Measurements from ENCODE around the gene SLC22A12. TPM values are rescaled to one million over a fixed set of nuclear protein-coding genes. Genes with fewer than 3 reads are reported as not detected.
A peak's percentile ranks its signal among the peaks of the same experiment; 100 is the strongest.
"Not testable (repeated sequence)": the region's sequence is repeated elsewhere in the genome, so short reads cannot be mapped to it uniquely, and the experiment has no call there.

Gene SLC22A12
- total RNA-seq, 2 experiments from 2014 or later, result not detected

DNA sequence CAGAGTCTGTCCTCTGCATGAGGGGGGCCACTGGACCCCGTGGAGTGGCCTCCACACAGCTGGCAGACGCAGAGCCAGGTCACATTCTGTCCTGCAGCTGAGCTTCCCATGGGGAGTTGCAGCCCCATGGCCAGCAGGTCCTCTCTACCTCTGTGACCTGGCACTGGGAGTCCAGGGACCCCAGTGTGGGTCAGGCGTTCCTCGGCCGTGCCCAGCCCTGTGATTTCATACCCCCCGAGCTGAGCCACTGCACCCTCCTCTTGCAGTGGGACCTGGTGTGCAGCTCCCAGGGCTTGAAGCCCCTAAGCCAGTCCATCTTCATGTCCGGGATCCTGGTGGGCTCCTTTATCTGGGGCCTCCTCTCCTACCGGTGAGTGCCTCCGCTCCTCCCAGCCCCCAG is 32.2 kb upstream of the SLC22A12 start:
- Mint-ChIP-seq H3K27ac (no peak overlapping the region), H3K4me1 (no peaks in the 10 kb centered on the region), H3K27me3 (no peaks in the 10 kb centered on the region), H3K9me3 (no peaks in the 10 kb centered on the region), H3K36me3 (ENCODE audit: low read depth) (no peaks in the 10 kb centered on the region), H3K4me3 (no peak overlapping the region)
- no peak for DNase-seq
- ChIA-PET POLR2A (no interaction called here), CTCF (no interaction called here)

DNA sequence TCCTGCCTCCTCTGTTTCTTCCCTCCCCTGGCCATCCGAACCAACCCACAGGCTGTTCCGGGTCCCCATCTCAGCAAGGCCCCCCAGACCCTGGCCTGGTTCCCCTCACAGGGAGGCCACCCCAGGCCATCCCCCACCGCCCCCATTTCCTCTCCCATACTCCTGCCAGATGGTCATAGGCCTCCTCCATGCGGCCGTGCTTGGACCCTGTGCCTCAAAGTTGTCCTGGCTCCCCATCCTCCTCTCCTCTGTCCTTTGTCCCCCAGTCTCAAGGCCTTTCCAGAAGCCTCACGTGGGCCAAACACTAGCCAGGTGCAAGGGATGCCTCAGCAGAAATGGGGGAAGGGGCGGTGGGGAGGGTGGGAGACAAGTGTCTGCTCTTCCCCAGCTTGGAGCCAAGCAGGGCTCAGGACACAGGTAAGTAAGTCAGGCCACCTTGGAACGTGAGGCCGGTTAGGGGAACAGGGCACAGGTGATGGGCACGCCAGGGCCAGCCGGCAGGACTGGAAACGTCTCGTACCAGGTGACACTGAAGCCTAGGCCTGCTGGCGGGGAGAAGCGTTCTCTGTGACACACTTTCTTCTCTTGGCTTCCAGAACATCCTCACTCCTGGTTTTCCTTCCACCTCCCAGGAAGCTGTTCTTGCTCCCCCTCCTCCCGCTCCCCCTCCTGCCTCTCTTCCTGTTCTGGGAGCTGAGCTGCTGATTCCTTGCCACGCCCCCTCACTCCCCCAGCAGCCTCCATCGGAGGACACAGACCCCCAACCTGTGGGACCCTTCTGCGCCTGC is 31.5 kb upstream of the SLC22A12 start:
- H3K4me3 Mint-ChIP-seq, result no peak overlapping the region
- no peaks in the 10 kb centered on the region for H3K36me3 Mint-ChIP-seq (ENCODE audit: low read depth)
- no peak overlapping the region for H3K27ac Mint-ChIP-seq
- no peak for DNase-seq
- H3K4me1 Mint-ChIP-seq, result no peaks in the 10 kb centered on the region
- H3K27me3 Mint-ChIP-seq, result no peaks in the 10 kb centered on the region
- ChIA-PET CTCF (no interaction called here), POLR2A (no interaction called here)
- no peaks in the 10 kb centered on the region for H3K9me3 Mint-ChIP-seq

DNA sequence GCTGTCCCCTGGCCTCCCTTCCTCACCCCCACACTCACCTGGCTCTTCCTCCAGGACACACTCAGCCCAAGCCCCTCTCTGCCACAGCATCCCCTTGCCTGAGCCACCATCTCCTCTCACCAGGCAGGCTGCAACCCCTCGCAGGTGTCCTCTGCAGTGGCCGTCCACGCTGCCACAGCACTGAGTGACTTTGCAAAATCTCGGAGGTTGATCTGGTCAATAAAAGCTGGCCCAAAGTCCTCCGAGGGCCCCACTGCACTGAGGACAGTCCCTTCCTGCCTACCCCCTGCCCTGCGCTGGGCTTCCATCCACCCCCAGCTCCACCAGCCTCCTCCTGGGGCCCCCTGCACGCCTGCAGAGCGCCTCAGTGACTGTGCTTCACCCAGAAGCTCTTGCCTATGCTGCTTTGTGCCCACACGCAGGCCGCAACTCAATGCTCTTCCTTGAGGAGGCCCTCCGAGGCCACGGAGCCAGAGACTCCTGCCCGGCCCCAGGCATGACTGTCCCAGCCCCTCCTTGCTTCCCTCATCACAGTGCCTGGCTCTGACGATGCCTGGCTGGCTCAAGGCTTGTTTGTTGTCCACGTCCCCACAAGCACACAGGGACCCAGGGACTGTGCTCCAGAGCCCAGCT is 30.8 kb upstream of the SLC22A12 start:
- H3K4me3 Mint-ChIP-seq, result no peak overlapping the region
- ChIA-PET CTCF (no interaction called here), POLR2A (no interaction called here)
- no peaks in the 10 kb centered on the region for H3K27me3 Mint-ChIP-seq
- H3K27ac Mint-ChIP-seq, result no peak overlapping the region
- no peak for DNase-seq
- H3K4me1 Mint-ChIP-seq, result no peaks in the 10 kb centered on the region
- H3K36me3 Mint-ChIP-seq (ENCODE audit: low read depth), result no peaks in the 10 kb centered on the region
- H3K9me3 Mint-ChIP-seq, result no peaks in the 10 kb centered on the region

DNA sequence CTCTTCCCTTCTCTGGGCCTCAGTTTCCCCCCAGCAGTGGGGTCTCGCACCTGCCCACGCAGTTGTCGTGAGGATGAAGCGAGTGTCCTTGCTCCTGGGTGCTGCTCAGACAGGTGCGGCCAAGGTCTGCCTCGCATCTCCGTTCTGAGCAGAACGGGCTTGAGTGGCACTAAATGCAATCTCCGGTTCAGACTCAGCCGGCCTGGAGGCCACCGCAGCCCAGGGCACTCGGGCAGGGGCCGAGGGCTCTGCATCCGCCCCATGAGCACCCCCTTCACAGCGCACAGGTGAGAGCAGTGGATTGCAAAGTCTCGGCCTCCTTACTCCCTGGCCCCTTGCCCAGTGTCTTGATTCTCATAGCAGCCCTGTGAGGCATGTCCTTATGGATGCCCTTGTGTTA is 30.1 kb upstream of the SLC22A12 start:
- CTCF ChIA-PET, result no interaction called here
- Mint-ChIP-seq H3K36me3 (ENCODE audit: low read depth) (no peaks in the 10 kb centered on the region), H3K27me3 (no peaks in the 10 kb centered on the region), H3K27ac (no peak overlapping the region), H3K4me3 (no peak overlapping the region), H3K4me1 (no peaks in the 10 kb centered on the region), H3K9me3 (no peaks in the 10 kb centered on the region)
- POLR2A ChIA-PET, result no interaction called here
- DNase-seq, result no peak

DNA sequence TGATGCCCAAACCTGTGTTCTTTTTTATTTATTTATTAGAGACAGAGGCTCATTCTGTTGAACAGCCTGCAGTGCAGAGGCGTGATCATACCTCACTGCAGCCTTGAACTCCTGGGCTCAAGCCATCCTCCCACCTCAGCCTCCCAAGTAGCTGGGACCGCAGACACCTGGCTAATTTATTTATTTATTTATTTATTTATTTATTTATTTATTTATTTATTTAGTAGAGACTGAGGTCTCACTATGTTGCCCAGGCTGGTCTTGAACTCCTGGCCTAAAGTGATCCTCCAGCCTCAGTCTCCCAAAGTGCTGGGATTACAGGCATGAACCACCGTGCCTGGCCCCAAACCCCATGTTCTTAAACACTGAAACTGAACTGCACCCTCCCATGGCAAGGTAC is 29.6 kb upstream of the SLC22A12 start:
- H3K27ac Mint-ChIP-seq; H3K36me3 Mint-ChIP-seq (ENCODE audit: low read depth); H3K9me3 Mint-ChIP-seq; H3K4me1 Mint-ChIP-seq; POLR2A ChIA-PET; H3K4me3 Mint-ChIP-seq; CTCF ChIA-PET; DNase-seq; H3K27me3 Mint-ChIP-seq: not testable (repeated sequence)

DNA sequence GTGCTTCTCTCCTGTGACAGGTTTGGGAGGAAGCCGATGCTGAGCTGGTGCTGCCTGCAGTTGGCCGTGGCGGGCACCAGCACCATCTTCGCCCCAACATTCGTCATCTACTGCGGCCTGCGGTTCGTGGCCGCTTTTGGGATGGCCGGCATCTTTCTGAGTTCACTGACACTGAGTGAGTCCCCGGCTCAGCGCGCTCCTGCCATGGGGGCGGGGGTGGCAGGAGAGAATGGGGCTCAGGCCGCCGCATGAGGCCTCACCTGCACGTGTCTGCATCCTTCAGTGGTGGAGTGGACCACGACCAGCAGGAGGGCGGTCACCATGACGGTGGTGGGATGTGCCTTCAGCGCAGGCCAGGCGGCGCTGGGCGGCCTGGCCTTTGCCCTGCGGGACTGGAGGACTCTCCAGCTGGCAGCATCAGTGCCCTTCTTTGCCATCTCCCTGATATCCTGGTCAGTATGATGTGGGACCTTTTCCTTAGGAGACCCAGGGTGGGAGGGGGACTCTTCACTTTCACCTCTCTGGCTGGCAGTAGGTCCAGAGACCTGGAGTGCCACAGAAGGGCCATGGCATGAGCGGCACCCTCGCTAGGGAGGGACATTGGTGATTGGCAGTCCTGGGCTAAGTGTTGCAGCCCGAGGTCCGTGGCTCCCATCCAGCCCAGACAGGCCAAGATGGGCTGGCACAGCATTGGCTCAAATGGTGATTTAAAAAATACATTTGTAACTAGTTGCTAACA is 28.9 kb upstream of the SLC22A12 start:
- Mint-ChIP-seq H3K27me3 (no peaks in the 10 kb centered on the region), H3K27ac (no peak overlapping the region), H3K9me3 (no peaks in the 10 kb centered on the region), H3K4me1 (peaks cover 5% of the 10 kb centered on the region), H3K36me3 (ENCODE audit: low read depth) (no peaks in the 10 kb centered on the region), H3K4me3 (no peak overlapping the region)
- DNase-seq, result no peak
- POLR2A ChIA-PET, result no interaction called here
- CTCF ChIA-PET, result no interaction called here

DNA sequence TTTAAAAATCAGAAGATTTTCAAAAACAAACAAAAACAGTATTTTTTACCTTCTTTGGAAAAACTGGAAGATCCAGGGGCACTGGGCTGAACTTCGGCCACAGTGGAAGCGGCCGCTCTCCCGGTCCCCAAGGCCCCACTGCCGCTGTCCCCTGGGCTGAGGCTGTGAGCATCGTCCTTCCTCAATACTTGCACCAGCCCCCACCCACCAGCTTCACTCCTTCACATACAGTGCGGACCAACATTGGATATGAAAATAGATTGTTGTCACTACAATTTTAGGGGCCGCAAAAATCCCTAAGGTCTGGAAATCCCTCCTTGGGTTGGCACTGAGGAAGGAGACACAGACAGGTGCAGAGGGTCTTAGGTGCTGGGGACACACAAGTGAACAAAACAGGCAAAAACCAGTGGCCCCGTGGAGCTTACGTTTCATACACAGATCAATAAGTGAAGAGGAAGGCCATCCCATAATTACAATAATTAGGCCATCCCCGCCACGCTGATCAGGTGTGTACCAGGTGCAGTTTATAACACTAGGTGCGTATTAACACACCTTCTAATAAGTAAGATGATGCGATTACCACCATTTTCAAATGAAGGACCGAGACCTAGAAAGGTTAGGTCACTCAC is 28.2 kb upstream of the SLC22A12 start:
- no peaks in the 10 kb centered on the region for H3K36me3 Mint-ChIP-seq (ENCODE audit: low read depth)
- no peaks in the 10 kb centered on the region for H3K27me3 Mint-ChIP-seq
- no peak for DNase-seq
- ChIA-PET CTCF (no interaction called here), POLR2A (no interaction called here)
- no peak overlapping the region for H3K4me3 Mint-ChIP-seq
- no peak overlapping the region for H3K27ac Mint-ChIP-seq
- peaks cover 5% of the 10 kb centered on the region for H3K4me1 Mint-ChIP-seq
- no peaks in the 10 kb centered on the region for H3K9me3 Mint-ChIP-seq

DNA sequence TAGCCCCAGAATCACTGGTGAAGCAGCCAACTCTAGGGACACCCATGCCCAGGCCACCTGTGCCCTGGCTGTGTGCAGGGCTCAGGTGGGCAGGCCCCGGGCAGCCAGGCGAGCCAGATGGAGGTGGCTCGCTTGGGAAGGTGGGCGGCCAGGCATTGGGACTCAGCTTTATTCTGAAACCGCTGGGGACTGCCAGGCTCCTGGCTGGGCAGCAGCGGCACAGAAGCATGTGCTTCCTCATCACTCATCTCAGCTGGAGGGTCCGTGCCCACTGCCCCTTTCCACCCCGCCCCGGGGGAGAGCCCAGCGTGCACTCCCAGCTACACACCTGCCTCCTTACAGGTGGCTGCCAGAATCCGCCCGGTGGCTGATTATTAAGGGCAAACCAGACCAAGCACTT is 27.1 kb upstream of the SLC22A12 start:
- H3K36me3 Mint-ChIP-seq (ENCODE audit: low read depth), result no peaks in the 10 kb centered on the region
- ChIA-PET CTCF (no interaction called here), POLR2A (no interaction called here)
- no peaks in the 10 kb centered on the region for H3K9me3 Mint-ChIP-seq
- H3K4me3 Mint-ChIP-seq, result no peak overlapping the region
- no peaks in the 10 kb centered on the region for H3K27me3 Mint-ChIP-seq
- DNase-seq, result no peak
- H3K27ac Mint-ChIP-seq, result no peak overlapping the region
- peaks cover 5% of the 10 kb centered on the region for H3K4me1 Mint-ChIP-seq

DNA sequence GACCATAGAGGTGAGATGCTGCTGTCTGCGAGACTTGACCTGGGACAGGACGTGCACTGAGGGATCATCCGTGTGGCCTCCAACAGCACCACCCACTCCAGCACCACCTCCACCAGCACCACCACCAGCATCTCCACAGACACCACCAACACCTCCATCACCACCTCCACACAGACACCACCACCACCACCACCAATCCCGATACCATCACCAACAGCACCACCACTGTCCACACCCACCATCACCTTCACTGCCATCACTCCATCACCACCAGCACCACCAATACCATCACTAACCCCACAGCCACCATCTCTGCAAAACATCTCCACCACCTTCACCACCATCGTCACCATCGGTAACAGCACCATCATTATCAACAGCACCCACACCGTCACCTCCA is 26.6 kb upstream of the SLC22A12 start:
- H3K27ac Mint-ChIP-seq, result no peak overlapping the region
- H3K36me3 Mint-ChIP-seq (ENCODE audit: low read depth), result no peaks in the 10 kb centered on the region
- POLR2A ChIA-PET, result no interaction called here
- no peaks in the 10 kb centered on the region for H3K27me3 Mint-ChIP-seq
- CTCF ChIA-PET, result no interaction called here
- DNase-seq, result no peak
- peaks cover 5% of the 10 kb centered on the region for H3K4me1 Mint-ChIP-seq
- H3K4me3 Mint-ChIP-seq, result no peak overlapping the region
- H3K9me3 Mint-ChIP-seq, result no peaks in the 10 kb centered on the region

DNA sequence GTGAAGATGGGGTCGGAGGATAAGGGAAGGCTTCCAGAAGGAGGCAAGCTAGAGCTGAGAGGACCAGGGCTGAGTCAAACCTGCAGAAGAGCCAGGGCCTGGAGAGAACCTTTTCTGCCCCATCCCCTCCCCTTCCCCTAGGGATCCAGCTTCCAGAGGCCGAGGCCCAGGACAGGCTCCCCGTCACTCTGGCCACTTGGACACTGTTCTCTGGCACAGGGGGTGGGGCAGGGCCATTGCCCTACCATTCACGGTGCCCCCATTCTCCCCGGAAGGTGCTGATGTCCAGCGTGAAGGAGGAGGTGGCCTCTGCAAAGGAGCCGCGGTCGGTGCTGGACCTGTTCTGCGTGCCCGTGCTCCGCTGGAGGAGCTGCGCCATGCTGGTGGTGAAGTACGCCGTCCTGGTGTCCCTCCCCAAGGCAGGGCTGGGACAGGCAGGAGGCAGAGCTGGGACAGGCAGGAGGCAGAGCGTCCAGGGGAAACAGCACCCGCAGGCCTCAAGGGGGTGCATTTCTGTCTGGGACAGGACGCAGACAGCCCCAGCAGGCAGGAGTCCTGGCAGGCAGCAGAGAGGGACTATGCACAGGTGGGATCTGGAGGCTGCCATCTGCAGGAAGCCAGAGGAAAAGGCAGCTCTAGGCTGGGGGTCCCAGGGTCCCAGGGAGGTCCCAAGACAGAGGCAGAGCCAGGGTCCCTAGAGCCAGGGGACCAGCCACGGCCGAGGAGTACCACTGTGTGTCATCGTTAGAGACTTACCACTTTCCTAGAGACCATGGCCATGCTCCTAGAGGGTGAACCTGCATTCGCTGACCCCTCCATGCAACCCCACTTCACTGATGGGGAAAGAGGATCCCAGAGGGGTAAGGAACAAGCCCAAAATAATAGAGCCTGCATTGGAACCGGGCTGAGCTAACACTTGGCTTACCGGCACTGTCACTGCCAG is 25.8 kb upstream of the SLC22A12 start:
- Mint-ChIP-seq H3K9me3 (no peaks in the 10 kb centered on the region), H3K27me3 (no peaks in the 10 kb centered on the region), H3K4me1 (peaks cover 5% of the 10 kb centered on the region), H3K27ac (no peak overlapping the region), H3K4me3 (no peak overlapping the region), H3K36me3 (ENCODE audit: low read depth) (no peaks in the 10 kb centered on the region)
- DNase-seq, result no peak
- CTCF ChIA-PET, result no interaction called here
- POLR2A ChIA-PET, result no interaction called here

DNA sequence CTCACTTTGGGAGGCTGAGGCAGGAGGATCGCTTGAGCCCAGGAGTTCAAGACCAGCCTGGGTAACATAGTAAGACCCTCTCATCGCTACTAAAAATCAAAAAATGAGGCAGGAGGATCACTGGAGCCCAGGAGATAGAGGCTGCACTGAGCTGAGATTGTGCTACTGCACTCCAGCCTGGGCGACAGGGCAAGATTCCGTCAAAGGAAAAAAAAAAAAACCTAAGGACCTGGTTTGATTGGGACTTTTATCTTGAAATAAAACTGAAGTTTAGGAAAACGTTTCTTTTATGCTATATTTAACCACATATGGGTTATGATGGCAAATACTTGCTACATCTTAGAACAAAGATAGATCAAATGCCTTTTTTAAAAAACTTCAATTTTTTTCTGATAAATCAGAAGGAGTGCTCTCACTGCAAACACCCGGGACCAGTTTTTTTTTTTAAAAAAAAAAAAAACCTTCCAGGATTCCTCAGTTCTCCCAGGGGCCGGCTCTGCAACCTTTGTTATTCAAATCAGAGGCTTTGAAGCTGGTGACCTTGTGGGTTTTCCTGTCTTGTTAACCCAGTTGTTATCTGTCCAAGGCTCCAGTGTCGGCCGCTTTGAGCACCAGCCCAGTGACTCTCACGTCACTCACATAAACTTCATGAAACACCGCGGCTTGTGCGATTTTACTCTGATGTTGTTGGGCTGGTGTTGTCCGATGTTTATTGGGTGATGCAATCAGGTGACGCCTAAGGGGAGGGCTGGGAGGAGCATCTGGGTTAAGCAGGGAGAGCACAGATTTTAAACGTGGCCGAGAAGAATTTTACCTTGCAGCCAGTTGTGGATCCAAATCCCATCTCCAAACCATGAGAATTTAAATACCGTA is 24.7 kb upstream of the SLC22A12 start:
- Mint-ChIP-seq H3K27ac (no peak overlapping the region), H3K9me3 (no peaks in the 10 kb centered on the region), H3K4me3 (peak overlapping the region; percentile 1), H3K4me1 (peaks cover 5% of the 10 kb centered on the region), H3K36me3 (ENCODE audit: low read depth) (no peaks in the 10 kb centered on the region), H3K27me3 (no peaks in the 10 kb centered on the region)
- CTCF ChIA-PET, result no interaction called here
- POLR2A ChIA-PET, result no interaction called here
- DNase-seq, result peak; percentile 66
